Measurements from ENCODE around the gene IGFL4. TPM values are rescaled to one million over a fixed set of nuclear protein-coding genes. Genes with fewer than 3 reads are reported as not detected.

Gene IGFL4
- total and polyA plus RNA-seq, 9 of the 15 experiments (the other 6 are each of a cell fraction or from before 2014, with no cell fraction given): not detected

- no peaks in the 10 kb centered on the region for H3K27me3 ChIP-seq (ENCODE audit: control insufficient read depth in 2 of 2, insufficient read depth in 2 of 2, low read length in 2 of 2)
- no peak for TF ChIP-seq STAT5B (CRISPR knock-in tag; IDR thresholded peaks at IDR 0.05)
- no peak for TF ChIP-seq PHF21A (IDR thresholded peaks at IDR 0.05; ENCODE audit: borderline replicate concordance, low read depth)
- no peak for TF ChIP-seq TAF15 (IDR thresholded peaks at IDR 0.05; ENCODE audit: low read depth, low read length)
- TF ChIP-seq HDAC3 (IDR thresholded peaks at IDR 0.05; ENCODE audit: borderline replicate concordance, partially characterized antibody): no peak
- TF ChIP-seq XRCC5 (IDR thresholded peaks at IDR 0.05; ENCODE audit: low read depth, low read length): no peak
- TF ChIP-seq ZNF274 (IDR thresholded peaks at IDR 0.05; ENCODE audit: borderline replicate concordance, low read depth, low read length): no peak
- TF ChIP-seq ZNF212 (CRISPR knock-in tag; IDR thresholded peaks at IDR 0.05): no peak
- TF ChIP-seq BDP1 (IDR thresholded peaks at IDR 0.05; ENCODE audit: insufficient read depth, insufficient read length): no peak
- no peak for TF ChIP-seq ZNF589 (CRISPR knock-in tag; IDR thresholded peaks at IDR 0.05; ENCODE audit: low read depth)
- no peak for TF ChIP-seq ZBTB8A (IDR thresholded peaks at IDR 0.05; ENCODE audit: partially characterized antibody)
- no peak for TF ChIP-seq JUNB (CRISPR knock-in tag; conservative IDR thresholded peaks at IDR 0.05)
- TF ChIP-seq SPI1 (IDR thresholded peaks at IDR 0.05; ENCODE audit: borderline replicate concordance, low read depth, low read length): no peak
- TF ChIP-seq, protein P1, sequence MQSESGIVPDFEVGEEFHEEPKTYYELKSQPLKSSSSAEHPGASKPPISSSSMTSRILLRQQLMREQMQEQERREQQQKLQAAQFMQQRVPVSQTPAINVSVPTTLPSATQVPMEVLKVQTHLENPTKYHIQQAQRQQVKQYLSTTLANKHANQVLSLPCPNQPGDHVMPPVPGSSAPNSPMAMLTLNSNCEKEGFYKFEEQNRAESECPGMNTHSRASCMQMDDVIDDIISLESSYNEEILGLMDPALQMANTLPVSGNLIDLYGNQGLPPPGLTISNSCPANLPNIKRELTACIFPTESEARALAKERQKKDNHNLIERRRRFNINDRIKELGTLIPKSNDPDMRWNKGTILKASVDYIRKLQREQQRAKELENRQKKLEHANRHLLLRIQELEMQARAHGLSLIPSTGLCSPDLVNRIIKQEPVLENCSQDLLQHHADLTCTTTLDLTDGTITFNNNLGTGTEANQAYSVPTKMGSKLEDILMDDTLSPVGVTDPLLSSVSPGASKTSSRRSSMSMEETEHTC (IDR thresholded peaks at IDR 0.05): no peak
- H3K36me3 ChIP-seq (ENCODE audit: control insufficient read depth, insufficient read depth, low read length): peaks cover 7% of the 10 kb centered on the region; the same call in 2 of the 3 replicates
- in situ Hi-C loops (cut with MboI): no loop called here
- H3K4me3 ChIP-seq: no peak overlapping the region
- DNase-seq (ENCODE audit: extremely low read depth in 1 of 4, low spot score in 3 of 4): no peak
- no peaks in the 10 kb centered on the region for H3K9me3 ChIP-seq (replicated peaks; ENCODE audit: control insufficient read depth, insufficient read depth, low read depth, low read length)
- H3K4me2 ChIP-seq (ENCODE audit: insufficient read depth, low read length): no peak overlapping the region
- no peak for FAIRE-seq
- BruUV-seq (replicated peaks): no TSS peak
- 74% methylated on average over 8 of the region's 8 CpGs for whole genome bisulfite sequencing (ENCODE audit: insufficient coverage, low coverage, missing lambda C conversion rate)
- no peak overlapping the region for H3K27ac ChIP-seq (ENCODE audit: extremely low read depth, low read depth, low read length)
- no peak overlapping the region for H2AFZ ChIP-seq (ENCODE audit: low read depth, low read length)
- ChIA-PET POLR2A (interaction anchor here (0.5 kb wide), 1 partner anchor 503 kb away, joined by 3 read pairs; no protein-coding TSS in a partner anchor), CTCF (ENCODE audit: low intra/inter-chr PET ratio) (no interaction called here)
- peaks cover 10% of the 10 kb centered on the region; the same call in 2 of the 3 replicates for H3K79me2 ChIP-seq (ENCODE audit: control insufficient read depth, insufficient read depth, low read length)
- peaks cover 17% of the 10 kb centered on the region for H4K20me1 ChIP-seq (replicated peaks; ENCODE audit: control insufficient read depth, insufficient read depth, low read length)
- no peak for ATAC-seq
- 0 out of 4 replicates have a peak overlapping the region, but pooled peaks of 1 of the 2 experiments have one; percentile 42 for H3K9ac ChIP-seq (ENCODE audit: insufficient read depth in 1 of 2, low read depth in 2 of 2, low read length in 2 of 2)
- peaks cover 21 to 22% of the 10 kb centered on the region in 2 experiments; a peak in 4 of 5 replicates for H3K4me1 ChIP-seq (replicated peaks in 1 of 2; ENCODE audit: control insufficient read depth in 2 of 2, insufficient read depth in 2 of 2, low read length in 2 of 2)
- intact Hi-C loops (cut with micrococcal nuclease): no loop called here
- H3K9me1 ChIP-seq (ENCODE audit: control insufficient read depth, insufficient read depth, low read length): no peaks in the 10 kb centered on the region
Observed at GRCh38 chr19:45996933-45997332, 43.9 kb downstream of the IGFL4 start.
